Kidney epithelial cell (primary cell): ENCODE results near the gene EVL. TPM values are rescaled to one million over a fixed set of nuclear protein-coding genes. Genes with fewer than 3 reads are reported as not detected.

Experiments
- DNase-seq: peaks from one replicate; pipeline ENCODE4 v3.0.0-alpha.2; 2010; ENCODE audit warnings: low read depth
- H3K27me3 ChIP-seq: 2 replicates; pipeline ENCODE4 v1.6.0; 2011; ENCODE audit warnings: low read length; ENCODE audit not compliant: control insufficient read depth, insufficient read depth
- H3K36me3 ChIP-seq: 2 replicates; pipeline ENCODE4 v1.5.1; 2011; ENCODE audit warnings: low read length; ENCODE audit not compliant: control insufficient read depth, insufficient read depth
- H3K4me3 ChIP-seq: 2 replicates; pipeline ENCODE4 v1.5.1; 2011; ENCODE audit warnings: low read depth, mild to moderate bottlenecking, control low read depth, low read length
- total RNA-seq: library from RNA; depleted of rRNA; stranded (reverse); fragments of >200 nt; gene quantifications from 2 replicates; pipeline ENCODE4 v1.2.3, GENCODE V29; 2015
- TF ChIP-seq, protein P1 (sequence below): IDR thresholded peaks from 2 replicates; pipeline ENCODE4 v1.5.1; 2011; ENCODE audit warnings: mild to moderate bottlenecking, moderate library complexity, low read length, control low read depth, inconsistent platforms; ENCODE audit not compliant: insufficient read depth, poor library complexity, severe bottlenecking

EVL gene
- total RNA-seq, 1 donor from 2014 or later, result 42.4 TPM

DNA sequence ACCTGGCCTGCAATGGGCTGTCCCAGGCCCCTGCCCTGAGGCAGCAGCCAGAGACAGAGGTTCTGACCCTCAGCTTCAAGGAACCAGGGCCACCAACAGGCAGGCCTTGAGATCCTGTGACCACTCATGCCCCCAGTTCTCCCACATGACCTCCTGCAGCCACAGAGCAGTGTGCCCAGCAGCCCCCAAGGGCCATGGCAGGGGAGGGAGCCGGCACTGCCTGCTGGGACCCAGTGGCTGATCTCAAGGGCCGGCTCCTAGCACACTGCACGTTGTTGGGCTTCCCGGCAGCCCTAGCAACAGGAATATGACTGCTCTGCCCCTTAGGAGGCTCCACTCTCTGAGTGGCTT is 79.4 kb downstream of the EVL start:
- peaks cover 13% of the 10 kb centered on the region for H3K27me3 ChIP-seq
- H3K36me3 ChIP-seq, result no peaks in the 10 kb centered on the region
- H3K4me3 ChIP-seq, result no peak overlapping the region
- no peak for DNase-seq
- TF ChIP-seq, protein P1, sequence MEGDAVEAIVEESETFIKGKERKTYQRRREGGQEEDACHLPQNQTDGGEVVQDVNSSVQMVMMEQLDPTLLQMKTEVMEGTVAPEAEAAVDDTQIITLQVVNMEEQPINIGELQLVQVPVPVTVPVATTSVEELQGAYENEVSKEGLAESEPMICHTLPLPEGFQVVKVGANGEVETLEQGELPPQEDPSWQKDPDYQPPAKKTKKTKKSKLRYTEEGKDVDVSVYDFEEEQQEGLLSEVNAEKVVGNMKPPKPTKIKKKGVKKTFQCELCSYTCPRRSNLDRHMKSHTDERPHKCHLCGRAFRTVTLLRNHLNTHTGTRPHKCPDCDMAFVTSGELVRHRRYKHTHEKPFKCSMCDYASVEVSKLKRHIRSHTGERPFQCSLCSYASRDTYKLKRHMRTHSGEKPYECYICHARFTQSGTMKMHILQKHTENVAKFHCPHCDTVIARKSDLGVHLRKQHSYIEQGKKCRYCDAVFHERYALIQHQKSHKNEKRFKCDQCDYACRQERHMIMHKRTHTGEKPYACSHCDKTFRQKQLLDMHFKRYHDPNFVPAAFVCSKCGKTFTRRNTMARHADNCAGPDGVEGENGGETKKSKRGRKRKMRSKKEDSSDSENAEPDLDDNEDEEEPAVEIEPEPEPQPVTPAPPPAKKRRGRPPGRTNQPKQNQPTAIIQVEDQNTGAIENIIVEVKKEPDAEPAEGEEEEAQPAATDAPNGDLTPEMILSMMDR, result no peak

DNA sequence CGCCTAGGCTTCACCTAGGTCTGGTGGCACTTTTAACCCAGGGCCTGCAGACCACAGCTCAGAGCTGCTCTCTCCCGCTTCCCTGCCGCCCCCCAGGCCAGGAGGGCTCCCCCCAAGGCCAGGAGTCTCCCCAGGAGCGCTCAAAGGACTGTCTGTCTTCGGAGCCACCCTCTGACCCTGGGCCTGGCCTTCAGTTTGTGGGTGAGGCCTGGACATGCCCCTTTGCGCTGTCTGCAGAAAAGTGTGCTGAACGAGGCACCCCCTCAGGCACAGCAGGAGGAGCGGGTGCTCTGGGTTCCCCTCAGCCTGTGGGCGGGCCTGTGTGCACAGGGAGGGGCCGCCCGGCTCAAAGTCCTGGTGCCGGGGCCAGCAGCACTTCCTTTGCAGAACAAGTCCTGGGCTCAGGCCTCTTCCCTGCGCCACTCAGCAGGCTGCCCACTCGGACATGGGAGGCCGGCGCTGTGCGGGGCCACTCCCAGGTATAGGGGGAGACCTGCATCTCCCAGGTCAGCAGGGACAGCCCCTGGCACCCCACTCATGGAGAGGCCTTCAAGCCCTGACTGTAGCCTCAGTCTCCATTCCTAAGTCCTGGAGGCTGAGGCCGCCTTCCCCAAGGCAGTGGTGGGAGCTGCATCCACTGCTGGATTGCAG is 79.9 kb downstream of the EVL start:
- Histone ChIP-seq H3K4me3 (no peak overlapping the region), H3K36me3 (no peaks in the 10 kb centered on the region), H3K27me3 (peaks cover 17% of the 10 kb centered on the region)
- TF ChIP-seq, protein P1, result no peak
- DNase-seq, result no peak

DNA sequence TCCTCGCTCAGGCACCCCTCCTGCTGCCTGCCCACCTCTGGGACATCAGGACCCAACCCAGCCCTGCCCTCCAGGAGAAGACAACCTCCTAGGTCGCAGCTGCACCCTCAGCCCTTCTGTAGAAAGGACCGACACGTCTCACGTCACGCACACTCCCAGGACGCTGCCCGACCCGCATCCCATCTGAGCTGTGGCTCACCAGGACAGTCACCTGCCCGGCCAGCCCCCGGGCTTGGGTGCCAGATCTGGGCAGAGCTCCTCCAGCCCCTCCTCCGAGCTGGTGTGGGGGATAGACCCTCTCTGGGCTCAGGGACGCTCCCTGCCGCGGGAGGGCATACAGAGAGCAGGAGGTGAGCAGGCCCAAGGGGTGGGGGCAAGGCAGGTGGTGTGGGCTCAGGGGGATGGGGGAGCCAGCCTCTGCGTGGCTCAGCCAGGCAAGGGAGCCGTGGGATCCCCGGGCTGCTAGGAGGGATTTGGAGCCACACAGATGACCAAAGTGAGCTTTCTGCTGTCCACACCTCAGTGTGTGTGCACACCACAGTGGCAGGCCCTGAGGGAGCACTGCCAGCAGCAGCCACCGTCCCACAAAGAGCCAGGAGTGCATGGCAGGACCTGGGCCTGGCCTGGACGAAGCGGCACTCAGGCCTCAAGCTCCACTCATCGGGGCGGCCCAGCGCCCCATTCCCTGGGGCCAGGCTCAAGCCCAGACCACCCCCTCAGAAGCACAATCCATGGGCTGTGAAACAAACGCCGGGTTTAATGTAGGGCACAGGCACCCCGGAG is 80.7 kb downstream of the EVL start:
- TF ChIP-seq, protein P1, result no peak
- DNase-seq, result no peak
- H3K36me3 ChIP-seq, result no peaks in the 10 kb centered on the region
- no peak overlapping the region for H3K4me3 ChIP-seq
- H3K27me3 ChIP-seq, result peaks cover 17% of the 10 kb centered on the region

DNA sequence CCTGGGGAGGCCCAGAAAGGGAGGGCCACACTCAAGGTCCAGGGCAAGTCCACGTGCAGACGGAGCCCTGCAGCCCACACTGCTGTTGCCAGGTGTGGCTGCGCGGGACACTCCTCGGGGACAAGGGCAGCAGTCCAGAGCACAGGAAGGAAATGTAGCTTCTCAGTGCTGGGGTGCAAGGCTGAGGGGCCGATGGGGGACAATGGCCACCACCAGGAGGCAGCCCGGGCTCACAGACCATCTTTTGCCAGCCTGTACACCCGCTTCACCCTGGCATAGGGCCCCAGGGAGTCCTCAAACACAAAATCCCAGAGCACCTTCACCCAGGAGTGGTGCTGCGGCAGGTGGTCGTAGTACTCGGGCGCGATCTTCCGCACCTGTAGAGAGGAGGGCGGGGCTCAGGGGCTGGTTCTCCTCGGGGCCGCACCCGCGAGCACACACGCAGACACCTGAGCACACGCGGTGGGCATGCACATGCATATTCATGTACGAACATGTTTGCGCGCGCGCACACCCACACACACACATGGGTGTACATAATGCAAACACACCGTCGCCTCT is 81.4 kb downstream of the EVL start:
- peaks cover 17% of the 10 kb centered on the region for H3K27me3 ChIP-seq
- no peak overlapping the region for H3K4me3 ChIP-seq
- TF ChIP-seq, protein P1, result no peak
- no peaks in the 10 kb centered on the region for H3K36me3 ChIP-seq
- DNase-seq, result no peak

GRCh38 chr14:100147181-100147631 is 82.0 kb downstream of the EVL start:
- peaks cover 20% of the 10 kb centered on the region for H3K27me3 ChIP-seq
- H3K4me3 ChIP-seq, result no peak overlapping the region
- no peaks in the 10 kb centered on the region for H3K36me3 ChIP-seq
- no peak for DNase-seq
- TF ChIP-seq, protein P1, result no peak
